GM18511 (cell line): ENCODE data around the gene ABCA13.

ENCODE experiments used
- ATAC-seq: cut with Tn5 transposase; IDR thresholded peaks from one replicate; pipeline ENCODE4 v1.9.1; 2021; ENCODE audit warnings: mild to moderate bottlenecking, moderate library complexity; ENCODE audit not compliant: unreplicated experiment

The ABCA13 gene

GRCh38 chr7:48505051-48505450 lies 333.8 kb downstream of the ABCA13 start:
- no peak for ATAC-seq

- ATAC-seq, result no peak
Observed at GRCh38 chr7:48505466-48505865, 334.2 kb downstream of the ABCA13 start.

- no peak for ATAC-seq
Observed at GRCh38 chr7:48506569-48506968, 335.3 kb downstream of the ABCA13 start.

DNA sequence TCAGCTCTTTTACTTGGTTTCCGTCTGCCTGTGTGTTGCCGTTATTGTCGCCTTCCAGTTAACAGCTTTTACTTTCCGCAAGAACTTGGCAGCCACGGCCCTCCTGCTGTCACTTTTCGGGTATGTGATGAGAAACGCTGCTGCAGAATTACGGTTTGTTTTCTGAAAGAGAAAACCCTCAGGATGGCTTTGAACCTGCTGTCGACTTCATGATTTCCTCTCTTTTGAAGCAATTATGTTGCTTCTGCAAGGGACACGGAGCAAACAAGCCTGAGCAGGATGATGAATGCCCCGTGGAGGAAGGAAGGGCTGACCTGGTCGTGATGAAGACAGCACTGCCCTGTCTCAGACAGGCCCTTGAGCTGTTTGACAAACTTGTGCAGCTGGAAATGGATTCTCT lies 339.8 kb downstream of the ABCA13 start:
- no peak for ATAC-seq

DNA sequence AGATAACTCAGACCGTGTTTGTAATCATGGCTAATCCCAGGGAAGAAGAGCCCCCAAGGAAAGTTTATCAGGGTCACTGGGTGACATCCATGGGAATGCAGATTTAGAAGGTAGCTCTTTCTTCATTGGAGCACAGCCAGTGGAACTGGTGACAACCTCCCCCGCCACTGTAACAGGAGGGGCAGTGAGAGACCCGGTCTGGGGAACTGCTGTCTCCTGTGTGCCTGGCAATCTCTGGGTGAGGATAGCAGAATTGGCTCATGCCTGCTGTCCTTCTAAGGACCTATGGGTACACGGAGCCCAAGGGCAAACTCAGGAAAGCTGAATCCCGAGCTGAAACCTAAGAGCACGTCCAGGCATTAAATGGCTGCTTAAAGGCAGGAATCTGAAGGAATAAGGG lies 341.6 kb downstream of the ABCA13 start:
- ATAC-seq, result no peak

GRCh38 chr7:48515171-48515570 lies 343.9 kb downstream of the ABCA13 start:
- no peak for ATAC-seq

GRCh38 chr7:48518092-48518491 lies 346.8 kb downstream of the ABCA13 start:
- ATAC-seq, result peak; percentile 65

- ATAC-seq, result no peak
Observed at GRCh38 chr7:48522692-48523091, 351.4 kb downstream of the ABCA13 start.

DNA sequence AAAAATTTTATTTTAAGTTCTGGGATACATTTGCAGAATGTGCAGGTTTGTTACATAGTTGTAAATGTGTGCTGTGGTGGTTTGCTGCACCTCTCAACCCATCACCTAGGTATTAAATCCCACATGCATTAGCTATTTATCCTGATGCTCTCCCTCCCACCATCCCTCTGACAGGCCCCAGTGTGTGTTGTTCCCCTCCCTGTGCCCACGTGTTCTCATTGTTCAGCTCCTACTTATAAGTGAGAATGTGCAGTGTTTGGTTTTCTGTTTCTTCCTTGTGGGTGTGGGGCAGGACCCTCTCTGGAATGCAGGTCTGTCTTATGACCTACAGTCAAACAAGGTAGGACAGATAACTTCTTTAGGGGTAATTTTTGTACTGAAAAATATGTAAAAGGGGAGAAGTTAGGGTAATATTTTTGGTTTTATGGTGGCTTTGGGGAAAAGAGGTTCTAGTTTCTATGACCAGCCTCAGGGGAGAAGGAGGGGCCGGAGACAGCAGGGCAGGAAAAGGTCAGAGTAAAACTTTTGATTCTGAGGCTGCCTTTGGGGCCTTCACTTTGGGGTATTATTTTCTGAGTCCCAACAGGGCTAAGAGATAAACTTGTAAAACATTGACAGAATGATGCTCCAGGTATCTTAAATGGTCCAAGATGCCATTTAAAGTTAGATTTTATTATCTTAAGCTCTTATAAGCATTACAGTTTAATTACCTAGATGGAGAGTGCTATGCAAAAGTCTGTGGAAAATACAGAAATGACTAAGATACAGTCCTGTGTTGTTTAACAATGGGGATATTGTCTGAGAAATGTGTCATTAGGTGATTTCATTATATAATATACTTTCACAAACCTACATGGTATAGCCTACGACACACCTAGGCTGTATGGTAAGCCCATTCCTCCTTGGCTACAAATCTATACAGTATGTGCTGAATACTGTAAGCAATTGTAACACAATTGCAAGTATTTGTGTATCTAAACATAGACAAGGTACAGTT lies 354.8 kb downstream of the ABCA13 start:
- ATAC-seq, result no peak

GRCh38 chr7:48528646-48529045 lies 357.4 kb downstream of the ABCA13 start:
- ATAC-seq, result no peak

- no peak for ATAC-seq
Observed at GRCh38 chr7:48537561-48537960, 366.3 kb downstream of the ABCA13 start.

DNA sequence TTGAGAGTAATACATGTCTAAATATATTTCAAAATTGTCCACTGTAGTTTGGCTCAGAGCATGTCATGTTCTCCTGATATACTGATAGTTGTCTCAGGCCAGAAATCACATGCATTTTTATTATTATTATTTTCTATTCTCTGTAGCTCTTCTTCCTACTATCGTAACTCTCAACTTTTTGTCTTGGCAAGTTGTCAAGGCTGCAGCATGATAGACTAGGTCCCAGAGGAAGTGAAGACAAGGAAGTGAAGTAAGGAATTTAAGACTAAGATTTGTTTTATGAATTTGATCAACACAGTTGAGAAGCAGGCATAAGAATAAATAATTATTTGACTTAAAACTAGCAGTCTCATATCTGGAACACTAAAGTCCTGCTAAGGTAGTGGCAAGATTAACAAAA lies 369.5 kb downstream of the ABCA13 start:
- ATAC-seq, result no peak

DNA sequence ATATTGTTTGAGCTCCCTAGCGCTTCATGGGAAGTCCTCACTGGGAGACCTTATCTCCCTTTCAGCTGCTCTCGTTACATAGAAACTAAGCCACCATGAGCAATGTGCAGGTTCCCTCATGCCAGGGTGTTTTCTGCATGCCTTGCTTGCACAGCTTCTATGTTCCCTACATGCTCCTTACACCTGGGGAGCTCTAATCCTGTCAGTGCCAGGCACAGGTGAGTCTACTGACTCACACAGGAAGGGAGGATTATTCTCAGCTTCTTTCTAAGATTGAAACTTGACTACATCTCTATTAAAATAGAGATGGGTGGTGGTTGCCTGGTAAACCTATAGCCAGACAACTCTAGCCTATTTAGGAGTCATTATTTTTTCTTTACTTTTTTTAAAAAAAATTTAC lies 377.4 kb downstream of the ABCA13 start:
- ATAC-seq, result no peak

DNA sequence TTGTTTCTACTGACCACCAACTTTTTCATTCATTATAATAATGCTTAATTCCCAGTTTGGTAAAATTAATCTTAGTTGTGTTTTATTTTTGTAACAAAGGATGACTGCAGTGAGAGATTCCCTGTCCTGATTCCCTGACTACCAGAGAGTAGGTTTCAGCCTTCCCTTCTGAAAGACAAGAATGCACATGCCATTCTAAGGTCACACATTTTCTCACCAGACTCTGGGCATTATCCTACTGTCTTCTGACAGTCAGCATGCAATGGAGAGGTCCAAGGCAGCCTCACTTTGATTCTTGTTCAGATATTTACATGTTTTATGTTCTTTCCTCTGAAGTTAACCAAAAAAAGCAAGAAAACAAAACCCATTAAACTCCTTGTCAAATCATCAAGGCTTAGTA lies 380.4 kb downstream of the ABCA13 start:
- ATAC-seq, result no peak

- ATAC-seq, result no peak
Observed at GRCh38 chr7:48563334-48563733, 392.1 kb downstream of the ABCA13 start.

DNA sequence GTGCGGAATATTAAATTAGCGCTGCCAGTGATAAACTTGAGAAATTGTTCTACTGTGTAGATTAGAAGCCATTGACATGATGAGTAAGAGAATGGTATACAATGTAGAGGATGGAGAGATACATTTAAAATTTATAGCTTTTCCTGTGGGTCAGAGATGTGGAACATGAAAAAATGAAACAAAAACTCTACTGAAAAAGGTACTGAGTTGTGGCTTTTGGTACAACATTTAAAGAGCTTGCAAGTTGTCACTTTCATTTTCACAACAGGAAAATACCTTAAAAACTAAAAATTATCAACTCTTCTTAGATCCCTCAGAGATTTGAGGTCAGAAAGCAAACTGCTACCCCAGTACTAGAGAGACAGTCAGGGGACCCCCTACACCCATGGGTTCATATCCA lies 404.3 kb downstream of the ABCA13 start:
- ATAC-seq, result no peak

DNA sequence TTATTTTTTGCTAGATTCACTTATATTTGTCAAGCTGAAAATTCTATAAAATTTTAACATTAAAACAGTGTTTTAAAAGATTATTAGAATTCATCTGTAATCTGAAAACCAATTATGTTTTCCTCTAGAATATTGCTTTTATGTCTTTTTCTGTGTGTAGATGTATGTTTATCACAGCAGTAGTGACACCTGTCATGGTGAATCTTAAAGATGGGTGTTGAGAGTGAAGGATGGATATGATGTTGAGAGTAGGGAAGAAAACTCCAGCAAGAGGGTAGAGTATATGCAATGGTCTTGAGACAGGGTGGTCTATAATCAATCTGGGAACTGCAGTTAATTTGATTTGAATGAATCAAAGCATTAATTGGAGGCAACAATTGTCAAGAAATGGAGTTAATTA lies 416.2 kb downstream of the ABCA13 start:
- ATAC-seq, result no peak

GRCh38 chr7:48594349-48594748 lies 423.1 kb downstream of the ABCA13 start:
- ATAC-seq, result no peak

- ATAC-seq, result no peak
Observed at GRCh38 chr7:48595756-48596155, 424.5 kb downstream of the ABCA13 start.

- ATAC-seq, result no peak
Observed at GRCh38 chr7:48610705-48611104, 439.4 kb downstream of the ABCA13 start.

DNA sequence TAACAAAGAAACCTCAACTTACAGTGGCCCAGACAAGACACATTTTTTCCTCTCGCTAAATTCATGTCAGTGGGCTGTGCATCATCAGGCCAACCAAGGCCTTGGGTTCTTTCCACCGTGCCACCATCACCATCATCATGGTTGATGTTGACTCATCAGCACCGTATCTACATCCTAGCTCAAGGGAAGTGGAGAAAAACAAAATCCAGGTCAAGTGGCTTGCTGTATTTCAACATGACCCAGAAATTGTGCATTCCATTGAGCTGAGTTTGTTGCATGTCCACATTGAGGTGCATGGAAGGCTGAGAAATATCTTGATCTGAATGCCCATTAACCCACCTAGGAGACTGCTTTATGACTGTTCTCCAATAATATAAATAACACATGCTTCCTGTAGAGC lies 440.7 kb downstream of the ABCA13 start:
- no peak for ATAC-seq

DNA sequence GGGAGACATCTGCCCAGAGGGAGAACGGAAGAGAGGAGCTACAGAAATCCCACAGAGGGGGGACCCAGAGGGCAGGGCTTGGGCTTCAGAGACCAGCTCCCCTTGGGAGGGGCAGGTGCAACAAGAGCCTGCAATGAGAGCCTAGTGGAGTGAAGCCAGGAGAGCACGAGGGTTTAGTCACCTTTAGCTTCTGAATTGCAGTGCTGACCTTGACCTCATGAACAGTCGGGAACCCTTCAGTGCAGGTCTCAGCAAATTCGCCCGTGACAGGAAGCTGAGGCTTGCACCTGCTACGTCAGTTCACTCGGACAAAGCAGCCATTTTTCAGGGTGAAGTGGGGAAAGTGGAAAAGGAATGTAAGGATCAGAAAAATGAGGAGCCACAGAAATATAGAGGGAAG lies 446.2 kb downstream of the ABCA13 start:
- no peak for ATAC-seq

DNA sequence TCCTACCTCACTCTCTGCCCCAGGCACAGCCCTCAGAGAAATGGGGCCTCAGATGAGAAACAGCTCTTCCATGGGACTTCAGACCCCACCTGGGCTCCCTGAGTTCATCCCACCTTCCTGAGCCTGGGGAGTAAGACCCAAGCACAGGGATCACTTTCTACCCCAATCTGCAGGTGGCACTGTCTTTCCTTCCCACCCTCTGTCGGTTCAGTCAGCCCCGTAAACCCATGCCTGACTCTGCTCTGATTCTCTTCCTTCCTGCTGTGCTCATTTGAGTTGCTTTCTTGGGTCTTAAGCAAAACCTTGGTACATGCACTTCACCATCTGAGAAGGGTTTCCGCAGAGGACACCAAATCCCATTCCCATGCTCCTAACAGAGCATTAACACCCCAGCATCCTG lies 446.7 kb downstream of the ABCA13 start:
- ATAC-seq, result no peak
